HepG2 (cell line): ENCODE measurements around the gene EPHB4. TPM values are rescaled to one million over a fixed set of nuclear protein-coding genes. Genes with fewer than 3 reads are reported as not detected.

Experiments
- ATAC-seq: fragments of 200-7000 bp; cut with Tn5 transposase; 3 replicates; pipeline ENCODE4 v1.9.1; 2020; ENCODE audit warnings: mild to moderate bottlenecking, moderate library complexity
- Bru-seq: library from RNA; stranded (reverse); fragments of 400-500 nt; gene quantifications from one replicate; lab custom pipeline; 2021; lab: Mats Ljungman, UMichigan
- BruChase-seq, 2 experiments: library from RNA; stranded (reverse); fragments of 400-500 nt; gene quantifications; one replicate each; lab custom pipeline; 2021; lab: Mats Ljungman, UMichigan
- BruUV-seq: library from RNA; stranded (reverse); fragments of 400-500 nt; replicated peaks from 2 replicates; lab custom pipeline; 2021; lab: Mats Ljungman, UMichigan
- CTCF ChIA-PET: fragments of 300-600 bp; formaldehyde crosslinking; extraction: SDS; loops from one replicate; lab custom pipeline; 2021; ENCODE audit warnings: low total read pairs, inconsistent platforms, low intra/inter-chr PET ratio; lab: Yijun Ruan, JAX
- POLR2A ChIA-PET: fragments of 350-600 bp; sonication (Branson Sonifier 250); formaldehyde crosslinking; loops from one replicate; lab custom pipeline; 2020; ENCODE audit warnings: antibody characterized with exemption, inconsistent platforms; lab: Yijun Ruan, JAX
- DNase-seq: peaks from one replicate; pipeline ENCODE4 v3.0.0-alpha.2; 2015; ENCODE audit warnings: low spot score
- FAIRE-seq: peaks from 3 replicates; lab custom pipeline; 2011; peaks lifted over from hg19 to GRCh38; lab: Jason Lieb, UNC
- H2AFZ ChIP-seq: one replicate; pipeline ENCODE4 v1.6.1; 2011; ENCODE audit warnings: low read length, inconsistent platforms
- H3K27ac ChIP-seq: fragments of 300-600 bp; 3 replicates; pipeline ENCODE4 v1.8.0; 2011; ENCODE audit warnings: mixed run types, mild to moderate bottlenecking, mixed read lengths, low read length, inconsistent platforms; ENCODE audit not compliant: insufficient read depth; ENCODE audit errors: extremely low read length
- H3K27me3 ChIP-seq, 2 experiments: fragments of 200-600 bp in 1 of 2; 2 replicates in 1 of 2; 3 replicates in 1 of 2; pipeline versions ENCODE4 v1.6.0 to v1.8.0; 2011; ENCODE audit warnings: low read length in 2 of 2, mild to moderate bottlenecking in 2 of 2, moderate library complexity in 2 of 2, inconsistent platforms in 1 of 2; ENCODE audit not compliant: insufficient read depth in 2 of 2, control insufficient read depth in 1 of 2
- H3K36me3 ChIP-seq, 2 experiments: fragments of 200-600 bp in 1 of 2; replicated peaks in 1 of 2; 2 replicates in 1 of 2; 3 replicates in 1 of 2; pipeline versions ENCODE4 v1.5.1 to v1.8.0; 2011; ENCODE audit warnings: low read length in 2 of 2, inconsistent platforms in 1 of 2; ENCODE audit not compliant: insufficient read depth in 2 of 2, control insufficient read depth in 1 of 2
- H3K4me1 ChIP-seq: 2 replicates; pipeline ENCODE4 v1.5.1; 2012; ENCODE audit warnings: low read length, inconsistent platforms; ENCODE audit not compliant: insufficient read depth
- H3K4me2 ChIP-seq: 2 replicates; pipeline ENCODE4 v1.6.0; 2011; ENCODE audit warnings: low read depth, low read length, inconsistent platforms
- H3K4me3 ChIP-seq, 3 experiments: fragments of 200-600 bp in 1 of 3; sonication (generic), shearing (Covaris generic) in 1 of 3; replicated peaks in 1 of 3; 2 replicates each; pipeline ENCODE4 v1.5.1; 2011 to 2016; ENCODE audit warnings: low read length in 3 of 3, inconsistent platforms in 2 of 3, low read depth in 2 of 3, mild to moderate bottlenecking in 2 of 3, control low read depth in 1 of 3, mixed read lengths in 1 of 3; ENCODE audit not compliant: insufficient read depth in 1 of 3
- H3K79me2 ChIP-seq: one replicate; pipeline ENCODE4 v1.6.1; 2011; ENCODE audit warnings: low read length, inconsistent platforms; ENCODE audit not compliant: insufficient read depth
- H3K9ac ChIP-seq: 2 replicates; pipeline ENCODE4 v1.6.0; 2011; ENCODE audit warnings: mild to moderate bottlenecking, low read depth, low read length, inconsistent platforms; ENCODE audit not compliant: insufficient read depth
- H3K9me3 ChIP-seq: 2 replicates; pipeline ENCODE4 v1.5.1; 2012; ENCODE audit warnings: mild to moderate bottlenecking, low read length
- H4K20me1 ChIP-seq: 2 replicates; pipeline ENCODE4 v1.6.0; 2011; ENCODE audit warnings: inconsistent platforms, mild to moderate bottlenecking, low read length, moderate library complexity; ENCODE audit not compliant: insufficient read depth
- ATF6 ChIP-seq: sonication (generic); formaldehyde crosslinking; conservative IDR thresholded peaks from 2 replicates; pipeline ENCODE4 v1.4.0; 2020; ENCODE audit warnings: missing genetic modification reagents
- CBX5 ChIP-seq: sonication (generic); formaldehyde crosslinking; IDR thresholded peaks from 2 replicates; pipeline ENCODE4 v1.4.0; 2020; ENCODE audit warnings: missing genetic modification reagents, borderline replicate concordance
- FOXJ3 ChIP-seq: sonication (generic); formaldehyde crosslinking; IDR thresholded peaks from 2 replicates; pipeline ENCODE4 v1.4.0; 2020; ENCODE audit warnings: missing genetic modification reagents, mild to moderate bottlenecking, borderline replicate concordance
- GFI1 ChIP-seq: sonication (generic); formaldehyde crosslinking; IDR thresholded peaks from 2 replicates; pipeline ENCODE4 v1.5.0; 2020; ENCODE audit warnings: missing genetic modification reagents, mild to moderate bottlenecking, borderline replicate concordance
- SIX4 ChIP-seq: sonication (generic); formaldehyde crosslinking; IDR thresholded peaks from 2 replicates; pipeline ENCODE4 v1.4.0; 2020; ENCODE audit warnings: missing genetic modification reagents
- TBX2 ChIP-seq: sonication (generic); formaldehyde crosslinking; IDR thresholded peaks from 2 replicates; pipeline ENCODE4 v1.5.0; 2020; ENCODE audit warnings: missing genetic modification reagents, mild to moderate bottlenecking, borderline replicate concordance
- TEAD2 ChIP-seq: sonication (generic); formaldehyde crosslinking; IDR thresholded peaks from 2 replicates; pipeline ENCODE4 v1.9.0; 2021; ENCODE audit warnings: missing genetic modification reagents
- XRCC5 ChIP-seq: fragments of 200-400 bp; formaldehyde crosslinking; optimal IDR thresholded peaks from 2 replicates; pipeline ENCODE3; 2017; ENCODE audit warnings: mild to moderate bottlenecking, low read length
- ZBTB26 ChIP-seq: IDR thresholded peaks from 2 replicates; pipeline ENCODE4 v1.6.1; 2016; ENCODE audit warnings: missing compliant biosample characterization, missing genetic modification reagents, borderline replicate concordance
- ZNF3 ChIP-seq: IDR thresholded peaks from 2 replicates; pipeline ENCODE4 v1.7.0; 2017; ENCODE audit warnings: inconsistent platforms
- ZNF326 ChIP-seq: sonication (generic); formaldehyde crosslinking; IDR thresholded peaks from 2 replicates; pipeline ENCODE4 v1.4.0; 2020; ENCODE audit warnings: missing genetic modification reagents, borderline replicate concordance
- ZNF430 ChIP-seq: sonication (generic); formaldehyde crosslinking; IDR thresholded peaks from 2 replicates; pipeline ENCODE4 v1.9.0; 2021; ENCODE audit warnings: mild to moderate bottlenecking, missing genetic modification reagents
- ZNF552 ChIP-seq: sonication (generic); formaldehyde crosslinking; IDR thresholded peaks from 2 replicates; pipeline ENCODE4 v1.9.0; 2022; ENCODE audit warnings: missing genetic modification reagents, mild to moderate bottlenecking, borderline replicate concordance
- ZSCAN22 ChIP-seq: sonication (generic); formaldehyde crosslinking; IDR thresholded peaks from 2 replicates; pipeline ENCODE4 v1.4.0; 2020; ENCODE audit warnings: mild to moderate bottlenecking, missing genetic modification reagents
- WGBS: methylation state at CpG from one replicate; pipeline ENCODE4 v1.1.6; 2017; ENCODE audit warnings: low lambda C conversion rate; 5-methylcytosine and 5-hydroxymethylcytosine counted together
- in situ Hi-C: cut with HindIII; loops from 2 replicates; pipeline ENCODE4 v1.10.0; 2017; ENCODE audit warnings: low pct_unique_long_range_greater_than_20kb; ENCODE audit not compliant: extremely low pct_ligation_motif_present
- intact Hi-C: fragments of 100-400 bp; cut with micrococcal nuclease; formaldehyde crosslinking; loops from one replicate; pipeline ENCODE4 v1.10.0; 2022; ENCODE audit not compliant: unreplicated experiment
- long read RNA-seq, 2 experiments: library from RNA in 1 of 2; library from polyadenylated mRNA in 1 of 2; stranded (forward) in 1 of 2; unstranded in 1 of 2; transcript quantifications; one replicate each; pipeline ENCODE4 v2.0.0, GENCODE V29; 2019 to 2022
- polyA minus RNA-seq, 3 experiments: library from RNA; depleted of rRNA, polyadenylated mRNA; stranded (reverse); fragments of >200 nt; gene quantifications; 2 replicates each; pipeline ENCODE4 v1.2.3, GENCODE V29; 2011; ENCODE audit warnings: low replicate concordance in 1 of 3
- polyA plus RNA-seq, 8 experiments: library from polyadenylated mRNA; depleted of rRNA in 3 of 8; stranded (reverse) in 7 of 8; unstranded in 1 of 8; fragments of >200 nt; fragmentation: Illumina TruSeq in 4 of 8; extraction: Trizol in 4 of 8; gene quantifications; 2 replicates each; pipeline versions ENCODE4 v1.2.1 to v1.2.3, GENCODE V29; 2011 to 2016; ENCODE audit warnings: low read depth in 4 of 8, missing spikeins in 1 of 8, mixed read lengths in 1 of 8; ENCODE audit not compliant: insufficient read depth in 1 of 8
- total RNA-seq, 5 experiments: library from RNA; depleted of rRNA; stranded (reverse); fragments of >200 nt; fragmentation: Illumina TruSeq; extraction: Trizol; gene quantifications; 2 replicates each; pipeline ENCODE4 v1.2.3, GENCODE V29; 2016; ENCODE audit warnings: low read depth in 1 of 5

The EPHB4 gene
- total RNA-seq (2016; rRNA removed; fragmentation: Illumina TruSeq; extraction: Trizol) (43.7 and 69.6 TPM in 2 replicates), polyA plus RNA-seq (2011; rRNA removed) (61.4 and 68.6 TPM in 2 replicates), polyA minus RNA-seq (2011; rRNA and poly(A)+ RNA removed; ENCODE audit: low replicate concordance) (43.5 and 157 TPM in 2 replicates), Bru-seq, nascent RNA (percentile 67 among the genes with signal in this experiment), BruChase-seq, experiment 1, labeled RNA remaining after a 6-hour chase (percentile 88 among the genes with signal in this experiment), BruChase-seq, experiment 2, labeled RNA remaining after a 2-hour chase (percentile 79 among the genes with signal in this experiment)
- total RNA-seq (2016; cell fraction: cytosol; rRNA removed; fragmentation: Illumina TruSeq; extraction: Trizol; ENCODE audit: low read depth) = 115 and 125 TPM in 2 replicates
- 33.6 and 74.6 TPM in 2 replicates for total RNA-seq (2016; cell fraction: insoluble cytoplasmic fraction; rRNA removed; fragmentation: Illumina TruSeq; extraction: Trizol)
- total RNA-seq (2016; cell fraction: membrane; rRNA removed; fragmentation: Illumina TruSeq; extraction: Trizol) = 93.1 and 103 TPM in 2 replicates
- 48.0 and 55.0 TPM in 2 replicates for total RNA-seq (2016; cell fraction: nucleus; rRNA removed; fragmentation: Illumina TruSeq; extraction: Trizol)
- 64.7 and 70.1 TPM in 2 replicates for polyA plus RNA-seq (2011; cell fraction: cytosol; rRNA removed)
- 67.4 and 70.1 TPM in 2 replicates for polyA plus RNA-seq (2011; cell fraction: nucleus; rRNA removed)
- polyA plus RNA-seq (2012) = 41.3 and 63.8 TPM in 2 replicates
- polyA plus RNA-seq (2016; cell fraction: cytosol; fragmentation: Illumina TruSeq; extraction: Trizol; ENCODE audit: low read depth) = 21.4 and 23.9 TPM in 2 replicates
- 33.0 and 43.1 TPM in 2 replicates for polyA plus RNA-seq (2016; cell fraction: insoluble cytoplasmic fraction; fragmentation: Illumina TruSeq; extraction: Trizol; ENCODE audit: low read depth)
- 52.7 and 65.5 TPM in 2 replicates for polyA plus RNA-seq (2016; cell fraction: membrane; fragmentation: Illumina TruSeq; extraction: Trizol; ENCODE audit: low read depth)
- 79.2 and 79.8 TPM in 2 replicates for polyA plus RNA-seq (2016; cell fraction: nucleus; fragmentation: Illumina TruSeq; extraction: Trizol; ENCODE audit: insufficient read depth, low read depth)
- polyA minus RNA-seq (2011; cell fraction: cytosol; rRNA and poly(A)+ RNA removed) = 51.4 and 51.7 TPM in 2 replicates
- 43.1 and 44.5 TPM in 2 replicates for polyA minus RNA-seq (2011; cell fraction: nucleus; rRNA and poly(A)+ RNA removed)
- long read RNA-seq, experiment 1, full-length matches to known transcripts = 2 of 22 reads
- long read RNA-seq, experiment 1, partial matches to known transcripts = 20 of 22 reads
- long read RNA-seq, experiment 1, other reads (novel, unspliced or antisense) = 0 of 22 reads
- long read RNA-seq, experiment 2, full-length matches to known transcripts = 63 of 220 reads
- long read RNA-seq, experiment 2, partial matches to known transcripts = 94 of 220 reads
- long read RNA-seq, experiment 2, other reads (novel, unspliced or antisense) = 63 of 220 reads

GRCh38 chr7:100827330-100828226 is at the start of gene EPHB4:
Gene EPHB4, minus strand, starts transcription at chr7:100827523. Its CDS starts 493 bp downstream, at chr7:100827030.
- FAIRE-seq (peak; percentile 18), DNase-seq (peak; percentile 90), ATAC-seq (peak; percentile 81)
- peaks cover 13% of the 10 kb centered on the region; the same call in 1 of the 2 replicates for H4K20me1 ChIP-seq
- in situ Hi-C loops = no loop called here
- H3K9ac ChIP-seq = peak within 1 kb of the TSS; percentile 78
- no peaks in the 10 kb centered on the region for H3K9me3 ChIP-seq
- peak within 1 kb of the TSS; percentile 69 for H3K27ac ChIP-seq
- peaks cover 71% of the 10 kb centered on the region for H3K4me1 ChIP-seq
- peaks cover 11% of the 10 kb centered on the region in 2 experiments; a peak in 3 of 5 replicates for H3K36me3 ChIP-seq
- TSS peak; percentile 73 for BruUV-seq
- no peaks in the 10 kb centered on the region; a peak in 2 of 5 replicates for H3K27me3 ChIP-seq
- peak within 1 kb of the TSS; percentile 81 to 90 (median 87) for H3K4me3 ChIP-seq
- CTCF ChIA-PET = interaction anchor here (0.7 to 0.9 kb wide), 2 partner anchors 24 to 28 kb away, joined by 3 to 5 read pairs; no protein-coding TSS in a partner anchor
- H3K79me2 ChIP-seq = peaks cover 33% of the 10 kb centered on the region
- H3K4me2 ChIP-seq = peak within 1 kb of the TSS; percentile 95
- WGBS = 9% methylated on average over 38 of the region's 80 CpGs
- POLR2A ChIA-PET = interaction anchor here (0.8 to 4.1 kb wide), 15 partner anchors 9 to 241 kb away, joined by 3 to 69 read pairs (median 6); partner anchors contain the start of genes FBXO24, GIGYF1, LRCH4 and MOSPD3
- no peak within 1 kb of the TSS for H2AFZ ChIP-seq
- intact Hi-C loops = no loop called here
- peak; percentile 41 for TF ChIP-seq XRCC5
- TF ChIP-seq FOXJ3 (CRISPR knock-in tag) = peak; percentile 25; the same call in 1 of the 2 replicates
- no peak for TF ChIP-seq TEAD2 (CRISPR knock-in tag)
- no peak for TF ChIP-seq ZNF326 (CRISPR knock-in tag)
- peak; percentile 79; the same call in 1 of the 2 replicates for TF ChIP-seq SIX4
- no peak for TF ChIP-seq ZNF3 (CRISPR knock-in tag)
- peak; percentile 66; the same call in 1 of the 2 replicates for TF ChIP-seq TBX2
- TF ChIP-seq ZNF430 (CRISPR knock-in tag) = peak; percentile 84
- no peak for TF ChIP-seq GFI1 (CRISPR knock-in tag)
- no peak for TF ChIP-seq ATF6 (CRISPR knock-in tag)
- TF ChIP-seq ZNF552 (CRISPR knock-in tag) = 0 out of 2 replicates have a peak, but pooled peaks have one; percentile 54
- TF ChIP-seq CBX5 = peak; percentile 53; the same call in 1 of the 2 replicates
- no peak for TF ChIP-seq ZSCAN22
- no peak for TF ChIP-seq ZBTB26 (CRISPR knock-in tag)
